Fibroblast of lung (primary cell): Measurements from ENCODE around the gene MAP3K15. TPM values are rescaled to one million over a fixed set of nuclear protein-coding genes. Genes with fewer than 3 reads are reported as not detected.

Experiments used
- DNase-seq, 2 donors: peaks; one replicate each; pipeline versions ENCODE4 v3.0.0 to v3.0.0-alpha.2; 2010; ENCODE audit warnings: low read depth in 2 of 2
- H2AFZ ChIP-seq: 2 replicates; pipeline ENCODE4 v1.5.1; 2012; ENCODE audit warnings: low read length, control low read depth, inconsistent platforms
- H3K27ac ChIP-seq: 2 replicates; pipeline ENCODE4 v1.5.1; 2011; ENCODE audit warnings: low read length, control low read depth; ENCODE audit not compliant: insufficient read depth
- H3K27me3 ChIP-seq: 2 replicates; pipeline ENCODE4 v1.5.1; 2011; ENCODE audit warnings: mild to moderate bottlenecking, low read length; ENCODE audit not compliant: control insufficient read depth, insufficient read depth
- H3K36me3 ChIP-seq: 2 replicates; pipeline ENCODE4 v1.5.1; 2011; ENCODE audit warnings: low read length; ENCODE audit not compliant: control insufficient read depth, insufficient read depth
- H3K4me1 ChIP-seq: 2 replicates; pipeline ENCODE4 v1.5.1; 2011; ENCODE audit warnings: low read length; ENCODE audit not compliant: control insufficient read depth, insufficient read depth; ENCODE audit errors: extremely low read depth
- H3K4me2 ChIP-seq: 2 replicates; pipeline ENCODE4 v1.5.1; 2011; ENCODE audit warnings: low read length, control low read depth; ENCODE audit not compliant: insufficient read depth; ENCODE audit errors: extremely low read depth
- H3K4me3 ChIP-seq, 4 experiments: fragments of 200-600 bp in 1 of 4; sonication (generic) in 1 of 4; replicated peaks in 1 of 4; 2 replicates each; pipeline ENCODE4 v1.5.1; 2011 to 2016; ENCODE audit warnings: low read length in 4 of 4, low read depth in 3 of 4, mild to moderate bottlenecking in 3 of 4, control low read depth in 2 of 4, inconsistent platforms in 1 of 4, mixed read lengths in 1 of 4; ENCODE audit not compliant: insufficient read depth in 1 of 4; ENCODE audit errors: control extremely low read depth in 1 of 4
- H3K79me2 ChIP-seq: 2 replicates; pipeline ENCODE4 v1.5.1; 2012; ENCODE audit warnings: mild to moderate bottlenecking, low read length, inconsistent platforms; ENCODE audit not compliant: control insufficient read depth, insufficient read depth
- H3K9ac ChIP-seq: 2 replicates; pipeline ENCODE4 v1.5.1; 2011; ENCODE audit warnings: mild to moderate bottlenecking, low read length, control low read depth; ENCODE audit not compliant: insufficient read depth
- H3K9me3 ChIP-seq: 2 replicates; pipeline ENCODE4 v1.5.1; 2012; ENCODE audit warnings: low read depth, low read length; ENCODE audit not compliant: control insufficient read depth, insufficient read depth
- H4K20me1 ChIP-seq: 2 replicates; pipeline ENCODE4 v1.5.1; 2011; ENCODE audit warnings: low read length; ENCODE audit not compliant: control insufficient read depth, insufficient read depth; ENCODE audit errors: extremely low read depth
- CTCF ChIP-seq, 2 donors: IDR thresholded peaks in 1 of 2; conservative IDR thresholded peaks in 1 of 2; 1 replicate in 1 of 2; 2 replicates in 1 of 2; pipeline ENCODE4 v1.5.1; 2011 to 2012; ENCODE audit warnings: low read length in 2 of 2, control low read depth in 1 of 2, inconsistent platforms in 1 of 2, low read depth in 1 of 2, mild to moderate bottlenecking in 1 of 2
- EZH2 ChIP-seq: IDR thresholded peaks from 2 replicates; pipeline ENCODE4 v1.5.1; 2012; ENCODE audit warnings: low read length, control low read depth, mild to moderate bottlenecking; ENCODE audit errors: missing control alignments
- polyA plus RNA-seq, 2 donors: library from polyadenylated mRNA; depleted of rRNA in 1 of 2; stranded (reverse) in 1 of 2; unstranded in 1 of 2; fragments of >200 nt; gene quantifications; 2 replicates each; pipeline ENCODE4 v1.2.1, GENCODE V29; 2011 to 2012; ENCODE audit warnings: missing spikeins in 1 of 2
- total RNA-seq: library from RNA; depleted of rRNA; stranded (reverse); fragments of >200 nt; gene quantifications from 2 replicates; pipeline ENCODE4 v1.2.1, GENCODE V29; 2014

The MAP3K15 gene
- total and polyA plus RNA-seq, 2 donors (not counting 1 experiment from before 2014, with no cell fraction given), result under 0.01 to 0.14 TPM

GRCh38 chrX:19342331-19342906, 172.9 kb downstream of the MAP3K15 start:
- Histone ChIP-seq H3K27ac (no peak overlapping the region), H3K4me3 (no peak overlapping the region), H3K4me1 (no peaks in the 10 kb centered on the region), H3K79me2 (peaks cover 22% of the 10 kb centered on the region), H3K9ac (no peak overlapping the region), H4K20me1 (no peaks in the 10 kb centered on the region), H2AFZ (no peak overlapping the region), H3K4me2 (no peak overlapping the region), H3K36me3 (no peaks in the 10 kb centered on the region), H3K9me3 (no peaks in the 10 kb centered on the region), H3K27me3 (no peaks in the 10 kb centered on the region)
- peak; percentile 9 to 28 for DNase-seq
- TF ChIP-seq CTCF (conservative IDR thresholded peaks at IDR 0.05 in 1 of 2, IDR thresholded peaks at IDR 0.05 in 1 of 2; ENCODE audit: low read depth in 1 of 2, low read length in 2 of 2), result no peak
- TF ChIP-seq EZH2, result no peak

- H3K4me1 ChIP-seq, result no peaks in the 10 kb centered on the region
- H3K9ac ChIP-seq, result no peak overlapping the region
- H3K4me2 ChIP-seq, result no peak overlapping the region
- no peak for TF ChIP-seq EZH2
- TF ChIP-seq CTCF (conservative IDR thresholded peaks at IDR 0.05 in 1 of 2, IDR thresholded peaks at IDR 0.05 in 1 of 2; ENCODE audit: low read depth in 1 of 2, low read length in 2 of 2), result peak in 1 of 2 donors; percentile 18
- H3K79me2 ChIP-seq, result no peaks in the 10 kb centered on the region
- DNase-seq, result peak in 1 of 2 donors; percentile 20
- no peaks in the 10 kb centered on the region for H3K9me3 ChIP-seq
- H4K20me1 ChIP-seq, result no peaks in the 10 kb centered on the region
- H2AFZ ChIP-seq, result no peak overlapping the region
- H3K27ac ChIP-seq, result no peak overlapping the region
- no peak overlapping the region for H3K4me3 ChIP-seq
- H3K36me3 ChIP-seq, result no peaks in the 10 kb centered on the region
- no peaks in the 10 kb centered on the region for H3K27me3 ChIP-seq
These were observed 180.2 kb downstream of the MAP3K15 start for GRCh38 chrX:19334945-19335626.

- no peaks in the 10 kb centered on the region for H3K36me3 ChIP-seq
- H3K27ac ChIP-seq, result no peak overlapping the region
- no peak overlapping the region for H2AFZ ChIP-seq
- H3K4me3 ChIP-seq, result no peak overlapping the region
- TF ChIP-seq CTCF (conservative IDR thresholded peaks at IDR 0.05 in 1 of 2, IDR thresholded peaks at IDR 0.05 in 1 of 2; ENCODE audit: low read depth in 1 of 2, low read length in 2 of 2) (no peak), EZH2 (no peak)
- no peak overlapping the region for H3K4me2 ChIP-seq
- H3K9me3 ChIP-seq, result no peaks in the 10 kb centered on the region
- no peak overlapping the region for H3K9ac ChIP-seq
- peak; percentile 10 to 43 for DNase-seq
- no peaks in the 10 kb centered on the region for H3K4me1 ChIP-seq
- H4K20me1 ChIP-seq, result no peaks in the 10 kb centered on the region
- no peaks in the 10 kb centered on the region for H3K79me2 ChIP-seq
- no peaks in the 10 kb centered on the region for H3K27me3 ChIP-seq
These were observed 182.3 kb downstream of the MAP3K15 start for GRCh38 chrX:19332983-19333382.
